Psoas muscle (tissue), 7 donors: ENCODE measurements around the gene PSMD7. TPM values are rescaled to one million over a fixed set of nuclear protein-coding genes. Genes with fewer than 3 reads are reported as not detected.

ENCODE experiments used
- polyA plus RNA-seq, 3 donors: library from polyadenylated mRNA; stranded (reverse); fragments of 200-250 nt; gene quantifications; one replicate each; pipeline ENCODE4 v1.2.3, GENCODE V29; 2013
- total RNA-seq, 4 donors: library from RNA; stranded (reverse); fragmentation: NEBNext Ultra II Directional in 2 of 4; extraction: Animal tissue kit (Norgen Biotek cat#: 25700) in 2 of 4; gene quantifications; one replicate each; pipeline versions ENCODE4 v1.2.1 to v1.2.4, GENCODE V29; 2021 to 2023
- donor health status: healthy with polysubstance abuse.
- donor health status: DM: no; HTN: no; CAD: no; lungs with moderate emphysema.
- donor health status: Bipolar disorder and iron deficiency.
- donor health status: healthy.
- donor health status: DM: no; HTN: no; CAD: no.
- donor health status: DM: no; HTN: no; CAD: no.
- donor health status: DM: yes; HTN: yes; CAD: no.

The PSMD7 gene
- total and polyA plus RNA-seq, 7 donors: 122 to 230 (median 201) TPM

Other genes starting within 250 kb of the PSMD7 start
- gene NPIPB15, start 79.5 kb downstream of the PSMD7 start, total RNA-seq: under 1 TPM in 2 of 4 donors, not detected in 2; 0.58 to 0.81 TPM
- gene NPIPB15, start 79.5 kb downstream of the PSMD7 start, polyA plus RNA-seq: 1 to 10 TPM in 2 of 3 donors, under 1 TPM in 1; 0.86 to 1.6 (median 1.6) TPM
- gene CLEC18B, start 124.7 kb downstream of the PSMD7 start, total RNA-seq: 1 to 10 TPM in 1 of 4 donors, under 1 TPM in 2, not detected in 1; 0.40 to 1.1 (median 0.41) TPM
- gene CLEC18B, start 124.7 kb downstream of the PSMD7 start, polyA plus RNA-seq: under 1 TPM in 2 of 3 donors, not detected in 1; 0.16 to 0.36 TPM